Measurements from ENCODE around the gene SLC35E2B.

SLC35E2B gene

GRCh38 chr1:1623181-1623630 lies 69.4 kb downstream of the SLC35E2B start:
- DNase-seq = no peak

- no peak for DNase-seq
Observed at GRCh38 chr1:1622788-1623094, 69.9 kb downstream of the SLC35E2B start.

DNA sequence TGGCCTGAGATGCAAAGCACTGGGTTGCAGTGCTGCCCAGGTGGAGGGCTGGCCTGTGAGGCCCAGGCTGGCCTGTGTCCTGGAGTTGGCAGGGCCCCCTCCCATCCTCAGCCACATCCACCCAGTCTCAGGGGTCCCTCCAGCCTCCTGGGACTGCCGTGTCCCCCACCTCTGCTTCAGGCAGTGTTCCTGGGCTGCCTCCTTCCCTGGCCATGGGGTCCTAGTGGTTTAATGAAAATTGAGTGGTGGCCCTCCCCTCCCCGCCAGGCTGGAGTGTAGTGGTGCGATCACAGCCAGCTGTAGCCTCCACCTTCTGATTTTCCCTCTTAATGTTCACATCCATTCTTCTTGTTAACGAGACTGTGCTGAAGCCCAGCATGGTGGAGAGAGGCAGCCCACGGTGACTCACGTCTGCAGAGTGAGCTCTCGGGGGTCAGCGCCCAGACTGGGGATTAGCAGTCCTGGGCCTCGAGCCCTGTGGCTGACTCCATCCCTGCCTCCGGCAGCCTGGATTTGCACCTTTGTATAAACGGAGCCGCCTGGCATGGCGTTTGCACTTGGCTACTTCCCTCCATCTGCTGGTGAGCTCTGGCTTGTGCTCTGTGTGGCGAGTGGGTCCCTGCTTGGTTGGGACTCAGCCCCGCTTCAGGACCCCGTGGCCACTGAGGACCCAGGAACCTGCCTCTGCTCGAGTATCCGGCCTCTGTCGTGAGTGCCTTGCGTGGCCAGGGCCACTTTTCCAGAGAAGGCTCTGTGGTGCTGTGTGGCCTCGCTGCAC lies 70.4 kb downstream of the SLC35E2B start:
- no peak for DNase-seq

- DNase-seq = no peak
Observed at GRCh38 chr1:1621173-1622009, 71.2 kb downstream of the SLC35E2B start.

- DNase-seq = no peak
Observed at GRCh38 chr1:1620433-1621139, 72.0 kb downstream of the SLC35E2B start.

- no peak for DNase-seq
Observed at GRCh38 chr1:1619917-1620361, 72.7 kb downstream of the SLC35E2B start.

DNA sequence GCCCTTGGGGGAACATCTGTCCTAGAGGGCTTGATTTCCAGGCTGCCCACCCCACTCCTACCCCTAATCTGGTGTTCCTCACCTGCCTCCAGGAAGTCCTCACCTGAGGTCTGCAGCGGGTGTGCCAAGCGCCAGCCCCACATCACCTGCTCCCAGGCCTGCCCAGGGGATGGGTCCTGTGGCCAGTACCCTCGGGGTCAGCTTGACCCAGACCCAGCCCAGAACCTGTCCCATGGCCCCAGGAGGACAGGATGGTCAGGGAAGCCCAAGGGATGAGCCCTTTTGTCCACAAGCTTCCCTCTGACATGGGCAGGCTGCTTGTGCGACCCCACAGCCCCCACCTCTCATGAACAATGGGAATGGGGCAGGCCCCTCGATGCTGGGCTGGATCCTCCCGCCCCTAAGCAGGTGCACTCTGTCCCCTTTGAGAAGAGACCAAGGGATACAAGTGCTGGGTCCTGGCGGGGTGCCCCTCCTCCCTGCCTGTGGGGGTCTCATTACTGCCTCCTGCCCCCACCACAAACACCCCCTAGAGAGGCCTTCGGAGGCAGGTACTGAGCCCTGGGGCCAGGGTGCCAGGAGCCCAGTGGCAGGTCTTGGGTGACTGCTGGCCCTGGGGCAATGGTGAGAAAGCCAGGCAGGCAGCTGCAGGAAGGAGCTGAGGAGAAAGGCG lies 74.1 kb downstream of the SLC35E2B start:
- no peak for DNase-seq

DNA sequence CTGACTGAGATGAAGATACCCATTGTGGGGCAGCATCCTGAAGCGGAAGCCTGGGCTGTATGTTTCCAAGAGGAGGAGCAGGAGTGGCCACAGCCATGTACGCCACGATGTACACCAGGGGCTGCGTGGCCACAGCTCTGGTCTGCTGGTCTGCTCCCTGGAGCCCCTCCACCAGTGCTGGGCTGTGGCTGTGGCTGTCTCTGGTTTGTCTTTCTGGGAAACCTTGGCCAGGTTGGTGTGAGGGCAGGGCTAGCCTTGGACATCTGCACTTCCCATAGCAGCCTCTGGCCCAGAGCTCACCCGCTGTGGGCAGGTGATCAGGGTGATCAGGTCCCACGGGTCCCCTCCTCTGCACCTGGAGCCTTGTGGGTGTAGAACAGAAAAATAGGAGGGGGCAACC lies 74.7 kb downstream of the SLC35E2B start:
- DNase-seq = no peak

GRCh38 chr1:1617516-1617915 lies 75.1 kb downstream of the SLC35E2B start:
- DNase-seq = no peak

GRCh38 chr1:1616838-1617237 lies 75.8 kb downstream of the SLC35E2B start:
- DNase-seq = no peak

DNA sequence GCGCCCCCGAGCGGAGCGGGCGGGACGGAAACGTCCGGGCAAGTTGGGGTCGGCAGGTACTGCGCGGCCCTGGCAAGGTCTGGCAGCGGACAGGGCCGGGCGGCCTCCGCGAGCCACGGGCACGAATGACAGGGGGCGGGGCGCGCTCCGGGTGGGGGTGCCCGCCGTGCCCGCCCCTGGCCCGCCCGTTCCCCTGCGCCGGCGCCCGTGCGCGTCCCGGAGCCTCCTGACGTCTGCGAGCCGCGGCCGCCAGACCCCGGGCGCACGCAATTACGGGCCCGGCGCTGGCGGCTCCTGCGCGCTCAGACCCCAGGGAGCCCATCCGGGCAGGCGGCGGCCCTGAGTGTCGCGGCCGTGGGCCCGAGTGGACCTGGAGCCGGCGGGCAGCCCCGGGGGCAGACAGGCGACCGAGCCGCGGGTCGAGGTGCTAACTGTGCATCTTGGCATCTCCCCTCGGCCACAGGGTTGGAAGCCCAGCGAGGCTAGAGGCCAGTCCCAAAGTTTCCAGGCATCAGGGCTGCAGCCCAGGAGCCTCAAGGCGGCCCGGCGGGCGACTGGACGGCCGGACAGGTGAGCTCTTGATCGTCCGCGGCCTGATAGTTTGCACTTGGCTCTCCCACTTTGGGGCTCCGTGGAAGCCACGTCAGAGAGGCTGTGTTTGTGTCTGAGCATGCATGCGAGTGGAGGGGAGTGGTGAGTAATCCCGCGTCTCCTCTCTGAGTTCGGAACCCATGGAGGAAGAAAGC lies 76.4 kb downstream of the SLC35E2B start:
- DNase-seq = no peak

DNA sequence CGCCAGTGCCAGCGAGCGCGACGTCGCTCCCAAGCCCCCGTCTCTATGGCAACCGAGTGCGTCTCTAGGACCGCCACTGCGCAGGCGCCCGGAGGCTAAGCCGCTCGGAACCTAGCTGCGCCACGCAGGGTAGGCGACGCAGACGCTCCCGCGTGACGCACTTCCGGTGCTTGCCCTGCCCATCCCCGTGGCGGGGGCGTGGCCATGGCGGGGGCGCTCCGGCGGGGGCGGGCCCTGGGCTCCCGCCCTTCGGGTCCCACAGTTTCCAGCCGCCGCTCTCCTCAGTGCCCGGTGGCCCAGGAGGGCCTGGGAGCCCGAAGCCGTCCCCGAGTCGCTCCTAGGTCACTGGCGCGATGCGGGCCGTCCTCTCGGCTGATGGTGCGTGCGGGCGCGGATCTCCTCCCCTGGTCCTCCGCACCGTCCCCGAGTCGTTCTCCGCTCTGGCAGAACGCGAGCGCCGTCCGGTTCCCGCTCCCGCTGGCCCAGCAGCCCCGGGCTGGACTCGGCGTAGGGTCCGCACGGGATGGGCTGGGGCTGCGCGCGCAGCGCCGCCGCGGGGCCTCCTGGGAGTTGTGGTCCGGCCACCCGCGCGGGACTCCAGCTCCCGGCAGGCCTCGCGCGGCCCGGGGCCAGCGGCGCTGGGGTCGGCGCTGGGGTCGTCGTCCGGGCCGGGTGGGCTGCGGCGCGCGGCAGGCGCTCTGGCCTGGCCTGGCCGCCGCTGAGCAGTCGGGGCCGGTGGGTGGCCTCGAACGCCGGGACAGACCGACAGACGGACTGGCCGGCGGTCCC lies 77.1 kb downstream of the SLC35E2B start, which contains the start of gene MIB2:
Gene MIB2, plus strand, starts transcription at position 245 of the 789 bp plus-strand sequence. CDS start 7,953 bp downstream, outside the sequence.
- DNase-seq = peak; percentile 99

- DNase-seq = no peak
Observed at GRCh38 chr1:1614954-1615255, 77.7 kb downstream of the SLC35E2B start.

GRCh38 chr1:1614204-1614953 lies 78.2 kb downstream of the SLC35E2B start:
- DNase-seq = peak; percentile 29

DNA sequence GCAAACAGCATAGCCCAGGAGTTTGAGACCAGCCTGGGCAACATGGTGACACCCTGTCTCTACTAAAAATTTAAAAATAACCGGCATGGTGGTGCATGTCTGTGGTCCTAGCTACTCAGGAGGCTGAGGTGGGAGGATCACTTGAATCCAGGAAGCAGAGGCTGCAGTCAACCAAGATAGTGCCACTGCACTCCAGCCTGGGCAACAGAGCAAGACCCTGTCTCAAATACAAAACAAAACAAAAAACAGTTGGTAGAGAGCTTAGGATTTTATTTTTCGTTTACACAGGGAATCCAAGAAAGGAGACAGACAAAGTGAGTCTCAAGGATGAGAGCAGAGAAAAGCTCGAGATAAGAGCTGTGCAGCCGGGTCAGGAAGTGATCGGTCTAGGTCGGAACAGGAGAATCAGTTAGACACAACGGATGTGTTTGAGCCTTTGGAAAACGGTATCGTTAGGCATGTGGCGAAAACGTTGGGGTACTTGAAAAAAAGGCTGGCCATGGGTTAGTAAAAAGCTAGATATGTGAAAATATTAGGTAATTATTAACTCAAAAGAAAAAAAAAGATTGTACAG lies 79.0 kb downstream of the SLC35E2B start:
- DNase-seq = no peak

DNA sequence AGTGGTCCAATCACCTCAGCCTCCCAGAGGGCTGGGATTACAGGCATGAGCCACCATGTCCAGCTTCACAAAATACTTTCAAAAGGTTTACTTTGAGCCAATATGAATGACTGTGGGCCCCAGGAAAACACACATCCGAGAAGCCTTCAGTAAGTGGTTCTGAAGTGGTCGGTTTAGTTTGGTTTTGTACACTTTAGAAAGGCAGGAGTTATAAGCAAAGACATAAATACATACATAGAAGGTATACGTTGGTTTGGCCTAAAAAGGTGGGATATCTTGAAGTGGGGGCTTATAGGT lies 80.5 kb downstream of the SLC35E2B start:
- no peak for DNase-seq

GRCh38 chr1:1610796-1611195 lies 81.8 kb downstream of the SLC35E2B start:
- DNase-seq = no peak

DNA sequence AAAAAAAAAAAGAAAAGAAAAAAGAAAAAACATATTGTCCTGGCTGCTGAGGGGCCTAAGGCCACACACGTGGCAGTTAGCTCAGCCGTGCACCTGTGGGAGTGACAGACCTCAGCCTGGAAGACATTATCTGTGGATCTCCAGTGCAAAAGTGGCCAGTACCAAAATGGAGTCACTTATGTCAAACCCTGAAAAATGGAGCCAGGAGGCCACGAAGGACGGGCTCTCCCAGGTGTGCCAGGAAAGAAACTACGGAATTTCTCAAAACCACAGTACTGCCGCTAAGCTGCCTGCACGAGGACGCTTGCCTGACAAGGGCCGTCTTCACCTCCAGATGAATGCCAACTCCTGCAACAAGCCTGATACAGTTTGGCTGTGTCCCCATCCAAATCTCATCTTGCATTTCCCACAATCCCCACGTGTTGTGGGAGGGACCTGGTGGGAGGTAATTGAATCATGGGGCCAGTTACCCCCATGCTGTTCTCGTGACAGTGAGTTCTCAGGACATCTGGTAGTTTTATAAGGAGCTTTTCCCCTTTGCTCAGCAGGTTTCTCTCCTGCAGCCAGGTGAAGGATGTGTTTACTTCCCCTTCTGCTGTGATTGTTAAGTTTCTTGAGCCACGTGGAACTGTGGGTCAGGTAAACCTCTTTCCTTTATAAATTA lies 82.6 kb downstream of the SLC35E2B start:
- no peak for DNase-seq

Data from eye (tissue), 1 donor.